K562 (cell line): ENCODE data around the gene CAPN8. TPM values are rescaled to one million over a fixed set of nuclear protein-coding genes. Genes with fewer than 3 reads are reported as not detected.

Experiments used
- ATAC-seq: fragments of 200-7000 bp; cut with Tn5 transposase; 3 replicates; pipeline ENCODE4 v1.9.1; 2020; ENCODE audit warnings: moderate library complexity
- BruUV-seq: library from RNA; stranded (reverse); fragments of 400-500 nt; replicated peaks from 2 replicates; lab custom pipeline; 2021; lab: Mats Ljungman, UMichigan
- CTCF ChIA-PET: fragments of 300-600 bp; formaldehyde crosslinking; extraction: SDS; loops from one replicate; lab custom pipeline; 2021; ENCODE audit warnings: low intra/inter-chr PET ratio; lab: Yijun Ruan, JAX
- POLR2A ChIA-PET: fragments of 300-600, 350-650 bp; sonication (Branson Sonifier 250); formaldehyde crosslinking; extraction: SDS; loops from one replicate; lab custom pipeline; 2021; ENCODE audit warnings: antibody characterized with exemption, inconsistent platforms; lab: Yijun Ruan, JAX
- DNase-seq, 4 experiments: peaks; one replicate each; pipeline versions ENCODE4 v3.0.0 to v3.0.0-alpha.2; 2011 to 2018; ENCODE audit warnings: low spot score in 3 of 4, mixed read lengths in 3 of 4; ENCODE audit errors: extremely low read depth in 1 of 4
- FAIRE-seq: peaks from 2 replicates; lab custom pipeline; 2011; peaks lifted over from hg19 to GRCh38; lab: Jason Lieb, UNC
- H2AFZ ChIP-seq: 2 replicates; pipeline ENCODE4 v1.6.0; 2011; ENCODE audit warnings: low read depth, low read length, control low read depth, inconsistent platforms
- H3K27ac ChIP-seq: fragments of 200-600 bp; 3 replicates; pipeline ENCODE4 v1.8.0; 2011; ENCODE audit warnings: low read depth, mild to moderate bottlenecking, control low read depth, inconsistent platforms, low read length, moderate library complexity, mixed read lengths; ENCODE audit errors: extremely low read depth
- H3K27me3 ChIP-seq, 2 experiments: fragments of 300-600 bp in 1 of 2; 2 replicates in 1 of 2; 3 replicates in 1 of 2; pipeline versions ENCODE4 v1.6.0 to v1.8.0; 2011; ENCODE audit warnings: inconsistent platforms in 2 of 2, low read length in 2 of 2, mild to moderate bottlenecking in 1 of 2, mixed read lengths in 1 of 2, moderate library complexity in 1 of 2; ENCODE audit not compliant: control insufficient read depth in 2 of 2, insufficient read depth in 2 of 2
- H3K36me3 ChIP-seq: fragments of 300-600 bp; 3 replicates; pipeline ENCODE4 v1.8.0; 2011; ENCODE audit warnings: mild to moderate bottlenecking, low read length, inconsistent platforms; ENCODE audit not compliant: control insufficient read depth, insufficient read depth
- H3K4me1 ChIP-seq, 2 experiments: fragments of 200-600 bp in 1 of 2; replicated peaks in 1 of 2; 2 replicates in 1 of 2; 3 replicates in 1 of 2; pipeline versions ENCODE4 v1.5.1 to v1.8.0; 2011; ENCODE audit warnings: inconsistent platforms in 2 of 2, low read length in 2 of 2, mild to moderate bottlenecking in 1 of 2, mixed read lengths in 1 of 2, moderate library complexity in 1 of 2; ENCODE audit not compliant: control insufficient read depth in 2 of 2, insufficient read depth in 2 of 2
- H3K4me2 ChIP-seq: 2 replicates; pipeline ENCODE4 v1.6.1; 2011; ENCODE audit warnings: low read length, control low read depth, inconsistent platforms, mixed read lengths; ENCODE audit not compliant: insufficient read depth
- H3K4me3 ChIP-seq: fragments of 200-600 bp; sonication (generic), shearing (Covaris generic); 2 replicates; pipeline ENCODE4 v1.5.1; 2016; ENCODE audit warnings: control low read depth, inconsistent platforms
- H3K79me2 ChIP-seq: fragments of 200-600 bp; 3 replicates; pipeline ENCODE4 v1.8.0; 2011; ENCODE audit warnings: low read length, inconsistent platforms; ENCODE audit not compliant: control insufficient read depth, insufficient read depth
- H3K9ac ChIP-seq, 2 experiments: 2 replicates each; pipeline versions ENCODE4 v1.6.0 to v1.6.1; 2011; ENCODE audit warnings: low read depth in 2 of 2, low read length in 2 of 2, control low read depth in 1 of 2, inconsistent platforms in 1 of 2, mild to moderate bottlenecking in 1 of 2, mixed read lengths in 1 of 2; ENCODE audit not compliant: insufficient read depth in 1 of 2
- H3K9me1 ChIP-seq: one replicate; pipeline ENCODE4 v1.6.0; 2011; ENCODE audit warnings: inconsistent platforms, mild to moderate bottlenecking, low read length, moderate library complexity; ENCODE audit not compliant: control insufficient read depth, insufficient read depth
- H3K9me3 ChIP-seq: replicated peaks from 2 replicates; pipeline ENCODE4 v1.5.1; 2011; ENCODE audit warnings: low read depth, low read length, inconsistent platforms; ENCODE audit not compliant: control insufficient read depth, insufficient read depth
- H4K20me1 ChIP-seq: replicated peaks from 2 replicates; pipeline ENCODE4 v1.6.1; 2011; ENCODE audit warnings: low read length, inconsistent platforms, mixed read lengths; ENCODE audit not compliant: control insufficient read depth, insufficient read depth
- CBX2 ChIP-seq: fragments of 200-600 bp; sonication (generic); IDR thresholded peaks from one replicate; pipeline ENCODE4 v1.6.1; 2012; ENCODE audit warnings: mild to moderate bottlenecking, low read length, inconsistent platforms; ENCODE audit not compliant: insufficient read depth, poor library complexity, severe bottlenecking
- DMBX1 ChIP-seq: fragments of 250-450 bp; sonication (Bioruptor Pico); IDR thresholded peaks from 2 replicates; pipeline ENCODE4 v1.8.0; 2022; ENCODE audit warnings: inconsistent platforms, mild to moderate bottlenecking, moderate library complexity, borderline replicate concordance
- MLLT1 ChIP-seq, 2 experiments: fragments of 450-650 bp; IDR thresholded peaks; 2 replicates each; pipeline ENCODE4 v1.6.1; 2016
- NUFIP1 ChIP-seq: fragments of 450-650 bp; IDR thresholded peaks from 2 replicates; pipeline ENCODE4 v1.6.1; 2018; ENCODE audit not compliant: partially characterized antibody
- PHB ChIP-seq: fragments of 250-450 bp; sonication (Bioruptor Pico); IDR thresholded peaks from 2 replicates; pipeline ENCODE4 v1.5.0; 2021
- RAD21 ChIP-seq, 2 experiments: fragments of 250-450 bp in 1 of 2; fragments of 450-650 bp in 1 of 2; sonication (Bioruptor Pico) in 1 of 2; formaldehyde crosslinking in 1 of 2; IDR thresholded peaks in 1 of 2; conservative IDR thresholded peaks in 1 of 2; 2 replicates each; pipeline versions ENCODE4 v1.4.0 to v1.8.0; 2020 to 2022; ENCODE audit warnings: mild to moderate bottlenecking in 2 of 2, moderate library complexity in 1 of 2
- RAD51 ChIP-seq: fragments of 450-650 bp; IDR thresholded peaks from 2 replicates; pipeline ENCODE4 v1.7.1; 2016; ENCODE audit warnings: low read depth, mild to moderate bottlenecking, borderline replicate concordance
- SMARCA5 ChIP-seq: fragments of 450-650 bp; IDR thresholded peaks from 2 replicates; pipeline ENCODE4 v1.6.1; 2016
- ZFP1 ChIP-seq: fragments of 450-650 bp; formaldehyde crosslinking; IDR thresholded peaks from 2 replicates; pipeline ENCODE4 v1.4.0; 2020; ENCODE audit warnings: mild to moderate bottlenecking, mixed read lengths
- ZNF316 ChIP-seq: fragments of 450-650 bp; IDR thresholded peaks from 2 replicates; pipeline ENCODE4 v1.6.1; 2016
- WGBS: fragments of 100-300 bp; shearing (Covaris generic); methylation state at CpG from one replicate; pipeline ENCODE4 v1.1.6; 2016; ENCODE audit warnings: low coverage, mixed read lengths; ENCODE audit not compliant: insufficient coverage; ENCODE audit errors: missing lambda C conversion rate; 5-methylcytosine and 5-hydroxymethylcytosine counted together
- in situ Hi-C: fragments of 300-500 bp; cut with MboI; formaldehyde crosslinking; loops from 4 replicates; pipeline ENCODE4 v1.15.0; 2018; ENCODE audit warnings: inconsistent platforms, mixed read lengths
- intact Hi-C: fragments of 100-400 bp; cut with micrococcal nuclease; formaldehyde crosslinking; loops from 2 replicates; pipeline ENCODE4 v1.14.2; 2022
- polyA plus RNA-seq, 8 experiments: library from polyadenylated mRNA; depleted of rRNA in 4 of 8; stranded (reverse) in 5 of 8; unstranded in 3 of 8; fragments of >200 nt; fragmentation: Nextera tagmentation in 2 of 8; fragmentation: Illumina TruSeq in 1 of 8; extraction: Ambion mirVana in 2 of 8; extraction: Trizol in 1 of 8; gene quantifications; 2 replicates each; pipeline versions ENCODE4 v1.2.1 to v1.2.3, GENCODE V29; 2011 to 2014; ENCODE audit warnings: inconsistent platforms in 1 of 8, missing spikeins in 1 of 8
- total RNA-seq, 7 experiments: library from RNA; depleted of rRNA in 6 of 7; stranded (reverse); fragments of >200 nt in 6 of 7; fragmentation: Illumina TruSeq in 2 of 7; extraction: Trizol in 2 of 7; gene quantifications; 2 replicates each; pipeline versions ENCODE4 v1.2.1 to v1.2.3, GENCODE V29; 2011 to 2021; ENCODE audit warnings: low replicate concordance in 1 of 7

Gene CAPN8
- total and polyA plus RNA-seq, 9 of the 15 experiments (the other 6 are each of a cell fraction or from before 2014, with no cell fraction given), result 0.06 TPM; not detected in 8

DNA sequence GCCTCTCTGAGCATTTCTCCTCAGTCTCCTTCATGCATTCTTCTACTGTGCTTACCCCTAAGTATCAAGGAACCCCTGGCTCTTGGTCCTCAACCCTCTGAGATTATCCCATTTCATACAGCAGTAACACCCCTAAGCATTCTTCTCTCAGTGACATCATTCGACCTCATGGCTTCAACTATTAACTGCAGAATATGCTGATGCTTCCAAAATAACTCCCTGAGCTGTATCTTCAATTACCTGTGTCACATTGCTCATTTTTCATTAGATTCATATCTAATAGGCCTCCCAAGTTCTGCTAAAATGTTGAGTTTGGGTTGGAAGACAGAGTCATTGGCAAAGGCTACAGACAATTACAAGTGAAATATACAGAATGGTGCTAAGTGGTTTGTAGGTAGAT lies 7.5 kb downstream of the CAPN8 start:
- Histone ChIP-seq H3K9me1 (no peaks in the 10 kb centered on the region), H3K27me3 (peaks cover 27 to 39% of the 10 kb centered on the region in 2 experiments), H3K4me1 (no peaks in the 10 kb centered on the region), H3K4me2 (no peak overlapping the region), H2AFZ (no peak overlapping the region), H3K9ac (no peak overlapping the region), H3K9me3 (no peaks in the 10 kb centered on the region), H3K79me2 (no peaks in the 10 kb centered on the region), H3K27ac (no peak overlapping the region), H3K4me3 (no peak overlapping the region), H4K20me1 (no peaks in the 10 kb centered on the region), H3K36me3 (no peaks in the 10 kb centered on the region)
- DNase-seq (no peak), FAIRE-seq (no peak), ATAC-seq (no peak)
- intact Hi-C loops (no loop called here), in situ Hi-C loops (loop anchor here (25.0 kb wide), 1 partner anchor 871 kb away; no protein-coding TSS in a partner anchor)
- TF ChIP-seq ZNF316 (peak; percentile 58; the same call in 1 of the 2 replicates), CBX2 (no peak), PHB (CRISPR knock-in tag) (no peak)
- CTCF ChIA-PET, result no interaction called here
- BruUV-seq, result no TSS peak
- 0% methylated on average over 1 of the region's 1 CpG for WGBS
- POLR2A ChIA-PET, result interaction anchor here (0.6 to 0.7 kb wide), 2 partner anchors 413 to 606 kb away, joined by 3 to 4 read pairs; no protein-coding TSS in a partner anchor

DNA sequence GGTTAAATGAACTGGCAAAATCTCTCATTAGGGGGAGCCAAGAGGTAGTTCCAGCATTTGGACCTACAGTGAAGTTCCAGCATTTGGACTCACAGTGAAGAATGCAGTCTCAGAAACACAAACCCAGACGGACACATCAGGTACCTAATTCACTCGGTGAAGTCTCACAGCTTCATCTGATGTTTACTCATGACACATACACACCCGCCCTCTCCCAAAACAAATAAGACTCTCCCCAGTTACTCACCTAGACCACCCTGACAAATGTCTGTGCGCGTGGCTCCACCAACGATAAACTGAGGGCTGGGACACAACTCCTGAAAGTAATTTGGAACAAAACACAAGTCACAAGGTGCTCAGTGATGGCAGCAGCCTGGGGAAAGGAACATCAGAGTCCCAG lies 11.4 kb downstream of the CAPN8 start:
- H3K9ac ChIP-seq, result no peak overlapping the region
- intact Hi-C loops, result no loop called here

More for the DNA sequence above, 11.4 kb downstream of the CAPN8 start:
- ChIA-PET POLR2A (no interaction called here), CTCF (no interaction called here)
- Histone ChIP-seq H4K20me1 (no peaks in the 10 kb centered on the region), H3K4me3 (no peak overlapping the region), H2AFZ (no peak overlapping the region), H3K27ac (no peak overlapping the region), H3K4me2 (no peak overlapping the region), H3K4me1 (no peaks in the 10 kb centered on the region), H3K9me1 (no peaks in the 10 kb centered on the region), H3K79me2 (no peaks in the 10 kb centered on the region), H3K9me3 (no peaks in the 10 kb centered on the region), H3K27me3 (peaks cover 38 to 51% of the 10 kb centered on the region in 2 experiments), H3K36me3 (no peaks in the 10 kb centered on the region)
- BruUV-seq, result no TSS peak
- in situ Hi-C loops, result loop anchor here (25.0 kb wide), 1 partner anchor 867 kb away; no protein-coding TSS in a partner anchor
- WGBS, result 15% methylated on average over 6 of the region's 6 CpGs
- TF ChIP-seq SMARCA5 (no peak), RAD51 (no peak), RAD21 (CRISPR knock-in tag; conservative IDR thresholded peaks at IDR 0.05 in 1 of 2, IDR thresholded peaks at IDR 0.05 in 1 of 2) (peak in 1 of 2 experiments; percentile 19; a peak in 1 of 4 replicates), DMBX1 (no peak), MLLT1 (IDR thresholded peaks at IDR 0.05) (no peak), NUFIP1 (no peak), ZFP1 (no peak)
- DNase-seq (no peak), FAIRE-seq (peak; percentile 26), ATAC-seq (no peak)
